ENCODE data around the gene MOV10. TPM values are rescaled to one million over a fixed set of nuclear protein-coding genes. Genes with fewer than 3 reads are reported as not detected.

The MOV10 gene
- total and polyA plus RNA-seq, 9 of the 15 experiments (the other 6 are each of a cell fraction or from before 2014, with no cell fraction given), result 16.7 to 105 (median 49.5) TPM

GRCh38 chr1:112701227-112702066, 27.0 kb downstream of the MOV10 start (continued):
- TF ChIP-seq, protein P1, sequence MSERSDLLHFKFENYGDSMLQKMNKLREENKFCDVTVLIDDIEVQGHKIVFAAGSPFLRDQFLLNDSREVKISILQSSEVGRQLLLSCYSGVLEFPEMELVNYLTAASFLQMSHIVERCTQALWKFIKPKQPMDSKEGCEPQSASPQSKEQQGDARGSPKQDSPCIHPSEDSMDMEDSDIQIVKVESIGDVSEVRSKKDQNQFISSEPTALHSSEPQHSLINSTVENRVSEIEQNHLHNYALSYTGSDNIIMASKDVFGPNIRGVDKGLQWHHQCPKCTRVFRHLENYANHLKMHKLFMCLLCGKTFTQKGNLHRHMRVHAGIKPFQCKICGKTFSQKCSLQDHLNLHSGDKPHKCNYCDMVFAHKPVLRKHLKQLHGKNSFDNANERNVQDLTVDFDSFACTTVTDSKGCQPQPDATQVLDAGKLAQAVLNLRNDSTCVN (CRISPR knock-in tag; IDR thresholded peaks at IDR 0.05), result 0 out of 2 replicates have a peak, but pooled peaks have one; percentile 2
- TF ChIP-seq TSC22D4 (tag; IDR thresholded peaks at IDR 0.05), result no peak
- TF ChIP-seq HMGN3 (IDR thresholded peaks at IDR 0.05; ENCODE audit: borderline replicate concordance, extremely low read depth, insufficient read length, low read depth, low read length), result no peak
- no peak for TF ChIP-seq CLOCK (CRISPR knock-in tag; IDR thresholded peaks at IDR 0.05; ENCODE audit: borderline replicate concordance)
- no peak; the same call in 1 of the 2 replicates for TF ChIP-seq ZNF589 (CRISPR knock-in tag; IDR thresholded peaks at IDR 0.05; ENCODE audit: low read depth)
- TF ChIP-seq ZNF740 (CRISPR knock-in tag; IDR thresholded peaks at IDR 0.05), result no peak
- TF ChIP-seq ZNF740 (tag; IDR thresholded peaks at IDR 0.05), result peak in 1 of 2 experiments; percentile 32; a peak in 1 of 4 replicates
- 0 out of 2 replicates have a peak, but pooled peaks have one; percentile 6 for TF ChIP-seq POLR2H (tag; IDR thresholded peaks at IDR 0.05; ENCODE audit: low read depth)
- no peak for TF ChIP-seq CBX3 (IDR thresholded peaks at IDR 0.05; ENCODE audit: borderline replicate concordance in 1 of 2, low read length in 2 of 2)
- no peak for TF ChIP-seq ATF6 (CRISPR knock-in tag; IDR thresholded peaks at IDR 0.05)
- TF ChIP-seq PYGO2 (tag; IDR thresholded peaks at IDR 0.05), result no peak
- no peak for TF ChIP-seq ZNF449 (CRISPR knock-in tag; IDR thresholded peaks at IDR 0.05)
- no peak for TF ChIP-seq JUN (IDR thresholded peaks at IDR 0.05; ENCODE audit: borderline replicate concordance, low read depth, low read length)
- no peak for TF ChIP-seq JUN (CRISPR knock-in tag; IDR thresholded peaks at IDR 0.05; ENCODE audit: borderline replicate concordance)
- no peak for TF ChIP-seq ZNF12 (CRISPR knock-in tag; IDR thresholded peaks at IDR 0.05)
- TF ChIP-seq TAF15 (IDR thresholded peaks at IDR 0.05; ENCODE audit: low read depth, low read length), result no peak
- no peak for TF ChIP-seq SMARCE1 (IDR thresholded peaks at IDR 0.05)
